Ishikawa (cell line): ENCODE measurements around the gene ATP12A.

Experiments
- CEBPB ChIP-seq: IDR thresholded peaks from 2 replicates; pipeline ENCODE4 v1.6.1; 2012
- CREB1 ChIP-seq: IDR thresholded peaks from 2 replicates; pipeline ENCODE4 v1.6.1; 2012; ENCODE audit warnings: low read depth
- EGR1 ChIP-seq: IDR thresholded peaks from 2 replicates; pipeline ENCODE4 v1.6.1; 2012
- EP300 ChIP-seq: IDR thresholded peaks from 2 replicates; pipeline ENCODE4 v1.6.1; 2012; ENCODE audit warnings: borderline replicate concordance
- FOXM1 ChIP-seq: IDR thresholded peaks from 2 replicates; pipeline ENCODE4 v1.6.1; 2012; ENCODE audit warnings: low read depth, borderline replicate concordance
- MAX ChIP-seq: IDR thresholded peaks from 2 replicates; pipeline ENCODE4 v1.6.1; 2012
- NFIC ChIP-seq: IDR thresholded peaks from 2 replicates; pipeline ENCODE4 v1.6.1; 2012
- RAD21 ChIP-seq: IDR thresholded peaks from 2 replicates; pipeline ENCODE4 v1.6.1; 2012; ENCODE audit warnings: low read depth
- REST ChIP-seq: IDR thresholded peaks from 2 replicates; pipeline ENCODE4 v1.6.1; 2012; ENCODE audit warnings: low read depth, mild to moderate bottlenecking
- TAF1 ChIP-seq: IDR thresholded peaks from 2 replicates; pipeline ENCODE4 v1.6.1; 2012; ENCODE audit warnings: low read depth, mild to moderate bottlenecking
- TCF12 ChIP-seq: IDR thresholded peaks from 2 replicates; pipeline ENCODE4 v1.6.1; 2012; ENCODE audit warnings: low read depth
- TEAD4 ChIP-seq: IDR thresholded peaks from 2 replicates; pipeline ENCODE4 v1.6.1; 2012
- USF1 ChIP-seq: IDR thresholded peaks from 2 replicates; pipeline ENCODE4 v1.6.1; 2012
- YY1 ChIP-seq: IDR thresholded peaks from 2 replicates; pipeline ENCODE4 v1.6.1; 2012; ENCODE audit warnings: low read depth
- ZBTB7A ChIP-seq: IDR thresholded peaks from 2 replicates; pipeline ENCODE4 v1.6.1; 2012; ENCODE audit warnings: low read depth

The ATP12A gene

GRCh38 chr13:24648271-24648670 lies 31.9 kb upstream of the ATP12A start:
- TF ChIP-seq RAD21 (no peak), TAF1 (no peak), FOXM1 (no peak), REST (no peak), USF1 (no peak), TCF12 (no peak), CEBPB (no peak), YY1 (no peak), ZBTB7A (no peak), MAX (no peak), EP300 (no peak), CREB1 (no peak)

GRCh38 chr13:24648983-24649687 lies 31.1 kb upstream of the ATP12A start:
- no peak for TF ChIP-seq ZBTB7A
- no peak for TF ChIP-seq MAX

GRCh38 chr13:24649688-24650043 lies 30.5 kb upstream of the ATP12A start:
- TF ChIP-seq TAF1, result no peak
- TF ChIP-seq TCF12, result no peak
- TF ChIP-seq ZBTB7A, result no peak
- TF ChIP-seq EGR1, result no peak
- no peak for TF ChIP-seq CEBPB
- TF ChIP-seq FOXM1, result no peak
- no peak for TF ChIP-seq YY1
- no peak for TF ChIP-seq MAX
- TF ChIP-seq EP300, result no peak
- TF ChIP-seq USF1, result no peak
- no peak for TF ChIP-seq RAD21
- no peak for TF ChIP-seq REST
- no peak for TF ChIP-seq CREB1
- no peak for TF ChIP-seq NFIC
- TF ChIP-seq TEAD4, result no peak

- TF ChIP-seq FOXM1, result no peak
- TF ChIP-seq TCF12, result no peak
- no peak for TF ChIP-seq MAX
- no peak for TF ChIP-seq ZBTB7A
- no peak for TF ChIP-seq CREB1
- TF ChIP-seq REST, result no peak
- TF ChIP-seq RAD21, result no peak
- no peak for TF ChIP-seq USF1
- TF ChIP-seq YY1, result no peak
- no peak for TF ChIP-seq EP300
Measured at GRCh38 chr13:24650161-24650560, 30.0 kb upstream of the ATP12A start.
